HUES48 (cell line): ENCODE data around the gene NPIPB6.
"Not testable (repeated sequence)": the region's sequence is repeated elsewhere in the genome, so short reads cannot be mapped to it uniquely, and the experiment has no call there.

Experiments
- H3K27ac ChIP-seq: one replicate; pipeline ENCODE4 v1.7.0; 2013; ENCODE audit warnings: low read depth, low read length, inconsistent platforms
- H3K27me3 ChIP-seq: 2 replicates; pipeline ENCODE4 v1.6.1; 2013; ENCODE audit warnings: mild to moderate bottlenecking, low read length; ENCODE audit not compliant: control insufficient read depth, insufficient read depth
- H3K36me3 ChIP-seq: 2 replicates; pipeline ENCODE4 v1.6.1; 2013; ENCODE audit warnings: low read length; ENCODE audit not compliant: control insufficient read depth, insufficient read depth
- H3K4me1 ChIP-seq: 2 replicates; pipeline ENCODE4 v1.6.1; 2013; ENCODE audit warnings: mild to moderate bottlenecking, low read length; ENCODE audit not compliant: control insufficient read depth, insufficient read depth
- H3K4me3 ChIP-seq: 2 replicates; pipeline ENCODE4 v1.5.1; 2013; ENCODE audit warnings: mild to moderate bottlenecking, low read depth, low read length
- H3K9ac ChIP-seq: 2 replicates; pipeline ENCODE4 v1.6.1; 2013; ENCODE audit warnings: mild to moderate bottlenecking, low read depth, low read length, moderate library complexity
- H3K9me3 ChIP-seq: 2 replicates; pipeline ENCODE4 v1.6.1; 2013; ENCODE audit warnings: low read length; ENCODE audit not compliant: control insufficient read depth, insufficient read depth

The NPIPB6 gene

DNA sequence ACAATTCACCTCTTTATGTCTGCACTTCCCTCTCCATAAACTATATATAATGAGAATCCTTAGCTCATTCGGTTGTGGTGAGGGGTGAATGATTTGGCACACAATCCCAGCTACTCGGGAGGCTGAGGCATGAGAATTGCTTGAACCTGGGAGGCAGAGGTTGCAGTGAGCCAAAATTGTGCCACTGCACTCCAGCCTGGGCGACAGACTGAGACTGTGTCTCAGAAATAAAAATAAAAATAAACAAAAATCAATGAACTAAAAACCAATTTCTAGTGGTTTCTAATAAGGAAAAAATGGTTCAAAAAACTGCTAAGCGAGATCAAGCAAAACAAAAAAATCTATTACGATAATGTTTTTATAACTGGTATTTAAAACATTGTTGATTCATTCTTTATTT lies at the start of gene NPIPB6:
Gene NPIPB6 (minus strand): TSS at position 101 of the 400 bp plus-strand sequence. CDS start 686 bp downstream, outside the sequence.
- H3K9ac ChIP-seq, H3K9me3 ChIP-seq, H3K27me3 ChIP-seq, H3K36me3 ChIP-seq, H3K4me3 ChIP-seq, H3K4me1 ChIP-seq, H3K27ac ChIP-seq: not testable (repeated sequence)

DNA sequence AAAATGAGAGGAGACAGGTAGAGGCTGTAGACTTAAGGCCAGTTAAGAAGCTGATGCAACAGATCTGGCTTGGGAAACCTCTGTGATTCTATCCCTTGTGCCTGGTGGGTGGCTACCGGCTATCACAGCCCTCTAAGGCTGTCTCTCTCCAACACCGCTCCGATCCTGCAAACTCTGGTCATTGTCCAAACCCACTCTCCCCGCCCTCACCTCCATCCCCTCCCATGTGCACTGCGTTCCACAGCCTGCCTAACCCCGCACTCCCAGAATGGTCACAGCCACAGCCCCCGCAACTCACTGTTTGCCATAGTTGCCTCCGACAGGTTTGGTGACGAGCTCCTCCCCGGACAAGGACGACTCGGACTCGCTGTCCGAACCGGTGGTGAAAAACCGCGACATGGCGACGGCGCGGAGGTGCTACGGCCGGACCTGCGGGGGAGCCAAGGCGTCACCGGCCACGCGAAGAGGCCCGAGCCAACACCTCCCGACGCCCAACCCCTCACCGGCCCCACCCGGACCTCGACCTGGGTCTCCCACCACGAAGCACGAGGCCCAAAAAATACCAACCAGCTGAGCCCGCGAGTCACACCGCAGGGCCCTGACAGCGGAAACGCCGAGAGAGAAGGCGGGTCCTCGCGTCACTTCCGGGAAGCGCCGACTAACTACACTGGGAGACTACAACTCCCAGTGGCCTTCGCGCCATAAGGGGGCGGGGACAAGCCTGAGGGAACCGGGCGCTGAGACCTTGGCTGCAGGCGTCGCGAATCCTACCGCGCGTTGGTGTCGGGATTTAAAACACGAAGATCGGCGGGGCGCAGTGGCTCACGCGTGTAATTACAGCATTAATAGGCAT lies 40.1 kb upstream of the NPIPB6 start, which contains the start of gene EIF3CL:
Gene EIF3CL (minus strand): TSS at position 622 of the 853 bp plus-strand sequence. CDS start 223 bp downstream, at position 399.
- H3K4me1 ChIP-seq, H3K36me3 ChIP-seq, H3K27me3 ChIP-seq, H3K9ac ChIP-seq, H3K9me3 ChIP-seq, H3K27ac ChIP-seq: not testable (repeated sequence)
- peak within 1 kb of the TSS; percentile 59 for H3K4me3 ChIP-seq

DNA sequence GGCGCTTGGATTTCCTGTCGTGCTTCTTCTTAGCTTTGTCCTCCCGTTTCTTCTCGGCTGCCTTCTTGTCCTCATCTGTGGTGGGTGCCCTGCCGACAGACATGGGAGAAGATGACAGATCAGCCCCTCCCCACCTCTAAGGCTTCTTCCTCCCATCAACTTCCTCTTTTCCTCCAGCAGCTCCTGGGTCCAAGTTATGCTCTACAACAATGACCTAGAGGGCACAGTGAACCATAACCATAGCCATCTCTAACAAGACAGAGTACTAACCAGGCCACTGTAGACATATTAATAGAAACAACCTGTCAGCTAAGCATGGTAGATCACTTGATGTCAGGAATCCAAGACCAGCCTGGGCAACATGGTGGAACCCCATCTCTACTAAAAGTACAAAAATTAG lies 28.7 kb upstream of the NPIPB6 start:
- H3K4me1 ChIP-seq, H3K9me3 ChIP-seq, H3K27ac ChIP-seq, H3K9ac ChIP-seq, H3K27me3 ChIP-seq, H3K36me3 ChIP-seq, H3K4me3 ChIP-seq: not testable (repeated sequence)

DNA sequence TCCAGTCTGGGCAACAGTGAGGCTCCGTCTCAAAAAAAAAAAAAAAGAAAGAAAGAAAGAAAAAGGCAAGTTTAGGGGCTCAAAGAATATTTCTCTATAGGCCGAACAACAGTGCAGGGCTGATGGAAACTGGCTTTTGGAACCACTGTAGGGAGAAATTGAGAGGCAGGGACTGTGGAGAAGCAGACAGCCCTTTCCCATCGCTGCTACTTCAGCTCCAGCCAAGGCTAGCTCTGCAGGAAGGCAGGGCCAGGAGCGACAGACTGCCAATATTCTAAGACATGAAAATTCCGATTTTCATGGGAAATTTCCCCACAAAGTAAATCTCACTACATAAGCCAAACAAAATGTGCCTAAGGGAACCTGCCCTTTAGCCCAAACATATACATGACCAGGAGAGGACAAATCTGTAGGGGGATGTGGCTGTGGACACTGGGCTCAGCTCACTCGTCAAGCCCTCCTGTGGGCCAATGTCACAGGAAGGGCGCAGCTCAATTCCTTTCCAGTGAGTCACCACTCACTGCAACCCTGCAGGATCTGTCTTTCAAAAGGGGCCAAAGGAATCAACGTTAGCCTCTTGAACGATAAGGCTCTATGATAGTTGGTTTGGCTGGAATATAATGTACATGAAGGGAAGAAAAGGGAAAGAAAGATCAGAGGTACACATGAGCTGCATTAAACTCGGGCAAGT lies 19.0 kb upstream of the NPIPB6 start:
- not testable (repeated sequence) for H3K4me3 ChIP-seq, H3K27ac ChIP-seq, H3K36me3 ChIP-seq, H3K9ac ChIP-seq, H3K27me3 ChIP-seq, H3K4me1 ChIP-seq, H3K9me3 ChIP-seq

DNA sequence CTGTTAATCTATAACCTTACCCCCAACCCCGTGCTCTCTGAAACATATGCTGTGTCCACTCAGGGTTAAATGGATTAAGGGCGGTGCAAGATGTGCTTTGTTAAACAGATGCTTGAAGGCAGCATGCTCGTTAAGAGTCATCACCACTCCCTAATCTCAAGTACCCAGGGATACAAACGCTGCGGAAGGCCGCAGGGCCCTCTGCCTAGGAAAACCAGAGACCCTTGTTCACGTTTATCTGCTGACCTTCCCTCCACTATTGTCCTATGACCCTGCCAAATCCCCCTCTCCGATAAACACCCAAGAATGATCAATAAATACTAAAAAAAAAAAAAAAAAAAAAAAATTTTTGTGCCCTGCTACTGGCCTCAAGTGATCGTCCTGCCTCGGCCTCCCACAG lies 14.5 kb upstream of the NPIPB6 start:
- not testable (repeated sequence) for H3K4me3 ChIP-seq, H3K27ac ChIP-seq, H3K27me3 ChIP-seq, H3K9ac ChIP-seq, H3K9me3 ChIP-seq, H3K36me3 ChIP-seq, H3K4me1 ChIP-seq

DNA sequence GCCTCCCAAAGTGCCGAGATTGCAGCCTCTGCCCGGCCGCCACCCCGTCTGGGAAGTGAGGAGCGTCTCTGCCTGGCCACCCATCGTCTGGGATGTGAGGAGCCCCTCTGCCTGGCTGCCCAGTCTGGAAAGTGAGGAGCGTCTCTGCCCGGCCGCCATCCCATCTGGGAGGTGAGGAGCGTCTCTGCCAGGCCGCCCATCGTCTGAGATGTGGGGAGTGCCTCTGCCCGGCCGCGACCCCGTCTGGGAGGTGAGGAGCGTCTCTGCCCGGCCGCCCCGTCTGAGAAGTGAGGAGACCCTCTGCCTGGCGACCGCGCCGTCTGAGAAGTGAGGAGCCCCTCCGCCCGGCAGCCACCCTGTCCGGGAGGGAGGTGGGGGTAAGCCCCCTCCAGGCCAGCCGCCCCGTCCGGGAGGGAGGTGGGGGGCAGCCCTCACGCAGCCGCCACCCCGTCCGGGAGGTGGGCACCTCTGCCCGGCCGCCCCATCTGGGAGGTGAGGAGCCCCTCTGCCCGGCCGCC lies 13.9 kb upstream of the NPIPB6 start:
- H3K4me1 ChIP-seq, H3K9ac ChIP-seq, H3K4me3 ChIP-seq, H3K9me3 ChIP-seq, H3K27me3 ChIP-seq, H3K27ac ChIP-seq, H3K36me3 ChIP-seq: not testable (repeated sequence)

DNA sequence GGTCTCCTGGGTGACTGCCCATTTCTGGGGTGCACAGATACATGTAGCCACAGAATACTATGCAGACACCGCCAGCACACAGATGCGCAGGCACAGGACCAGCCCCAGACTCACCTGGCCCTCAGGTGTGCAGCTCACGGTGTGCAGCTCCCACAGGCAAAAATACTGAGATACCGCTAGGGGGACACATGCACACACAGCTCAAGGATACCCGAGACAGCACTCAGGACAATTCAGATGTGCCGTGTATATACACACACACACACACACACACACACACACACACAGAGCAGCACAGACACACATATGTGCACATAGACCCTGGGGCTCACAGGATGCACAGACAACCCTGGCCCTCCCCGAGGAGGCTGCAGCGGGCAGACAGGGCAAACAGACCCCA lies 11.8 kb upstream of the NPIPB6 start:
- H3K27me3 ChIP-seq, H3K36me3 ChIP-seq, H3K4me3 ChIP-seq: not testable (repeated sequence)

DNA sequence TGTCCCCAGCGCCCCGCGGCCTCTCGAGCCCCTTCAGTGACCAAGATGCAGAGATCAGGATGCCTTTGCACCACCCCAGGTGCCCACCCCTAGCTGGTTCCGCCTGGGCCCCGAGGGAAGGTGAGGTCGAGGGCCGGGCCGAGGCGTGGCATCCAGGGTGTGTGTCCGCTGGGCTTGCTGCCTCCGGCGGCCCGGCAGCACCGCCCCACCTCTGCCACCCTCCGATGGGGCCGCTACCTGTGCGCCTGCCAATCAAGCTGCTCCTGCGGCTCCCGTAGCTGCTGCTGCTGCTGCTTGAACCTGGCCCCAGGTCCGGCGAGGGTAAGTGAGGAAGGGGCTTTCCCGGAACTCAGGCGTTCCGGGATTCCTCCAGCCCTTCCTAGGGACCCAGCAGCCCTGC lies 11.0 kb upstream of the NPIPB6 start:
- not testable (repeated sequence) for H3K27ac ChIP-seq, H3K36me3 ChIP-seq

More for the DNA sequence above, 11.8 kb upstream of the NPIPB6 start:
- not testable (repeated sequence) for H3K9ac ChIP-seq, H3K27ac ChIP-seq, H3K4me1 ChIP-seq, H3K9me3 ChIP-seq

DNA sequence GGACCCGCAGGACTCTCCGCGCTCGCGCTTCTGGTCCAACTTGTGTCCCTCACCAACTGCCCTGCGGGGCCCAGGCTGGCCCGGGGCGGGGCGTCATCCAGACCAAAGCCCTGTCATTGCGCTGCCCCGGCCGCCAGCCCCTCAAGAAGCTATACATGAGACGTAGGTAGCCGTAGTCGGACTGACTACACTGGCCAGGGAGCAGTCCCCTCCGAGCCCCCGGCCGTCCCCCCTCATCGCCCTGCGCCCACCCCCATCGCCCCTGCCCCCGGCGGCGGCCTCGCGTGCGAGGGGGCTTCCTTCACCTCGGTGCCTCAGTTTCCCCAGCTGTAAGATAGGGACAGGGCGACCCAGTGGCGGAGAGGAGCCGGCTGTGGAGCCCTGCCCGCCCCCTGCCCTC lies 4.6 kb upstream of the NPIPB6 start:
- H3K4me1 ChIP-seq, H3K9me3 ChIP-seq, H3K36me3 ChIP-seq, H3K4me3 ChIP-seq, H3K27me3 ChIP-seq, H3K27ac ChIP-seq, H3K9ac ChIP-seq: not testable (repeated sequence)

More for the DNA sequence above, 11.0 kb upstream of the NPIPB6 start:
- H3K9me3 ChIP-seq, H3K4me1 ChIP-seq, H3K27me3 ChIP-seq, H3K9ac ChIP-seq, H3K4me3 ChIP-seq: not testable (repeated sequence)

DNA sequence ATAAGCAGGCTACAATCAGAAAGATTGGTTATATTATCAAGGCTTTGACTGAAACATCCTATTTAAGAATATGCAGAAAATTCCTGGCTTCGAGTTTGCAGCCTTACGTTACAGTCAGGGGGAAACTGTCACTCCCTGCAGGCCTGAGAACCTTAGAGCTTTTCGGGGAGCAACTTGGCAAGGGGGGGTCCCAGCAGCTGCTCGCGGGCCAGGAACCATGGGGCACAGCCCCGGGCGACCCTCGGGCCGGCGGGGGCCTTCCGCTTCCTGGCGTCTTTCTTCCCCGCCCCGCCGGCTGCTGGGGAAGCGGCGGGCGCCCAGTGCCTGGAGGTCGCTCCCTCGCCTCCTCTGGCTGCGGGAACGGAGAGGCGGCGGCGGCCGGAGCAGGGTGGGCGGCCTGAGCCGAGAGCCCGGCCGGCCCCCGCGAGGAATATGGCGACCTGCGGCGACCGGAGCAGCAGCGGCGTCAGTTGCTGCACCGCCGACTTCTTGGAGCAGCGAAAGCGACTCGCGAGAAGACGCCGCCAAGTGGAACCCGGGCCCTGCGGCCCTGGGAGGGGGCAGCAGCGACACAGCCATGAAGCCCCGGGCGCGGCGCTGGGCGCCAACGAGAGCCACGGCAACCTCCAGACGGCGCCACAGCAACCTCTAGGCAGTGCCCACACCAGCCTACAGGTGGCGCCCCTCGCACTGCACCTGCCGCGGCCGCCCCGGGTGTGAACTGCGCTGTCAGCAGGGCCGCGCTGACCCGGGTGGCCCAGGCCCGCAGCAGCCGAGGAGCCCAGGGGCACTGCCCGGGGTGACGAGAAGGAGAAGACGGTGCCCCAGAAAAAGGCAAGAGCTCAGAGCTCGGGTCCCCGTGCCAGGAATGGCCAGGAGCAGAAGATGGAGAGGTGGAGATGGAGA lies 1.2 kb upstream of the NPIPB6 start:
- H3K9me3 ChIP-seq, H3K4me1 ChIP-seq, H3K4me3 ChIP-seq, H3K27ac ChIP-seq, H3K27me3 ChIP-seq, H3K9ac ChIP-seq, H3K36me3 ChIP-seq: not testable (repeated sequence)
